ENCODE data around the gene COL5A1. TPM values are rescaled to one million over a fixed set of nuclear protein-coding genes. Genes with fewer than 3 reads are reported as not detected.

COL5A1 gene
- total and polyA plus RNA-seq, 2 experiments from 2014 or later = 2.5 to 13.1 TPM

DNA sequence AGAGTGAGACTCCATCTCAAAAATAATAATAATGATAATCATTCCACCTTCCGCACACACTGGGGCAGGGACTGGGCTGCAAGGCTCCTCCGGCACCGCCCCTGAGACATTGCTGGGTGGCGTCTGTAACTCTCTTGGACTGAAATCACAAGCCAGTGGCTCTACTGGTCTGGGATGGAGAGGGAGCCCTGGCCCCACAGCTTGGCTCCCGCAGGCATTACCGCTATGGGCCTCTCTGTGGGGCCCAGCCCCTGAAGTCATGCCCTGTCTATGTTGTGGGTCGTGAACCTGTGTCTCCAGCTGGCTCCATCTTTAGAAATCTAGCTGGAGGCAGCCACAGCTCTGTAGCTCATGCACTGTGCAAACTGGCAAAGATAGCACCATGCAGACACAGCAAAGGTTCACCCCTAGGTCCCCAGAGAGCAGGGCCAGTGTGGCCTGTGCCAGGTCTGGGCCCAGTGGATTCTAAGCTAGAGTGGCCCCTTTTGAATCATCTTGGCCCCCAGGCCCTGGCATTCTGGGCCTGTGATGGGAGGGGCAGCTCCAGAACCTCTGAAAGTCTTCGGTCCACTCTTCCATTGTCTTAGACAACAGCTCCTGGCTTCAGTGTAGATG, 36.1 kb upstream of the COL5A1 start (continued):
- TF ChIP-seq, protein P1, sequence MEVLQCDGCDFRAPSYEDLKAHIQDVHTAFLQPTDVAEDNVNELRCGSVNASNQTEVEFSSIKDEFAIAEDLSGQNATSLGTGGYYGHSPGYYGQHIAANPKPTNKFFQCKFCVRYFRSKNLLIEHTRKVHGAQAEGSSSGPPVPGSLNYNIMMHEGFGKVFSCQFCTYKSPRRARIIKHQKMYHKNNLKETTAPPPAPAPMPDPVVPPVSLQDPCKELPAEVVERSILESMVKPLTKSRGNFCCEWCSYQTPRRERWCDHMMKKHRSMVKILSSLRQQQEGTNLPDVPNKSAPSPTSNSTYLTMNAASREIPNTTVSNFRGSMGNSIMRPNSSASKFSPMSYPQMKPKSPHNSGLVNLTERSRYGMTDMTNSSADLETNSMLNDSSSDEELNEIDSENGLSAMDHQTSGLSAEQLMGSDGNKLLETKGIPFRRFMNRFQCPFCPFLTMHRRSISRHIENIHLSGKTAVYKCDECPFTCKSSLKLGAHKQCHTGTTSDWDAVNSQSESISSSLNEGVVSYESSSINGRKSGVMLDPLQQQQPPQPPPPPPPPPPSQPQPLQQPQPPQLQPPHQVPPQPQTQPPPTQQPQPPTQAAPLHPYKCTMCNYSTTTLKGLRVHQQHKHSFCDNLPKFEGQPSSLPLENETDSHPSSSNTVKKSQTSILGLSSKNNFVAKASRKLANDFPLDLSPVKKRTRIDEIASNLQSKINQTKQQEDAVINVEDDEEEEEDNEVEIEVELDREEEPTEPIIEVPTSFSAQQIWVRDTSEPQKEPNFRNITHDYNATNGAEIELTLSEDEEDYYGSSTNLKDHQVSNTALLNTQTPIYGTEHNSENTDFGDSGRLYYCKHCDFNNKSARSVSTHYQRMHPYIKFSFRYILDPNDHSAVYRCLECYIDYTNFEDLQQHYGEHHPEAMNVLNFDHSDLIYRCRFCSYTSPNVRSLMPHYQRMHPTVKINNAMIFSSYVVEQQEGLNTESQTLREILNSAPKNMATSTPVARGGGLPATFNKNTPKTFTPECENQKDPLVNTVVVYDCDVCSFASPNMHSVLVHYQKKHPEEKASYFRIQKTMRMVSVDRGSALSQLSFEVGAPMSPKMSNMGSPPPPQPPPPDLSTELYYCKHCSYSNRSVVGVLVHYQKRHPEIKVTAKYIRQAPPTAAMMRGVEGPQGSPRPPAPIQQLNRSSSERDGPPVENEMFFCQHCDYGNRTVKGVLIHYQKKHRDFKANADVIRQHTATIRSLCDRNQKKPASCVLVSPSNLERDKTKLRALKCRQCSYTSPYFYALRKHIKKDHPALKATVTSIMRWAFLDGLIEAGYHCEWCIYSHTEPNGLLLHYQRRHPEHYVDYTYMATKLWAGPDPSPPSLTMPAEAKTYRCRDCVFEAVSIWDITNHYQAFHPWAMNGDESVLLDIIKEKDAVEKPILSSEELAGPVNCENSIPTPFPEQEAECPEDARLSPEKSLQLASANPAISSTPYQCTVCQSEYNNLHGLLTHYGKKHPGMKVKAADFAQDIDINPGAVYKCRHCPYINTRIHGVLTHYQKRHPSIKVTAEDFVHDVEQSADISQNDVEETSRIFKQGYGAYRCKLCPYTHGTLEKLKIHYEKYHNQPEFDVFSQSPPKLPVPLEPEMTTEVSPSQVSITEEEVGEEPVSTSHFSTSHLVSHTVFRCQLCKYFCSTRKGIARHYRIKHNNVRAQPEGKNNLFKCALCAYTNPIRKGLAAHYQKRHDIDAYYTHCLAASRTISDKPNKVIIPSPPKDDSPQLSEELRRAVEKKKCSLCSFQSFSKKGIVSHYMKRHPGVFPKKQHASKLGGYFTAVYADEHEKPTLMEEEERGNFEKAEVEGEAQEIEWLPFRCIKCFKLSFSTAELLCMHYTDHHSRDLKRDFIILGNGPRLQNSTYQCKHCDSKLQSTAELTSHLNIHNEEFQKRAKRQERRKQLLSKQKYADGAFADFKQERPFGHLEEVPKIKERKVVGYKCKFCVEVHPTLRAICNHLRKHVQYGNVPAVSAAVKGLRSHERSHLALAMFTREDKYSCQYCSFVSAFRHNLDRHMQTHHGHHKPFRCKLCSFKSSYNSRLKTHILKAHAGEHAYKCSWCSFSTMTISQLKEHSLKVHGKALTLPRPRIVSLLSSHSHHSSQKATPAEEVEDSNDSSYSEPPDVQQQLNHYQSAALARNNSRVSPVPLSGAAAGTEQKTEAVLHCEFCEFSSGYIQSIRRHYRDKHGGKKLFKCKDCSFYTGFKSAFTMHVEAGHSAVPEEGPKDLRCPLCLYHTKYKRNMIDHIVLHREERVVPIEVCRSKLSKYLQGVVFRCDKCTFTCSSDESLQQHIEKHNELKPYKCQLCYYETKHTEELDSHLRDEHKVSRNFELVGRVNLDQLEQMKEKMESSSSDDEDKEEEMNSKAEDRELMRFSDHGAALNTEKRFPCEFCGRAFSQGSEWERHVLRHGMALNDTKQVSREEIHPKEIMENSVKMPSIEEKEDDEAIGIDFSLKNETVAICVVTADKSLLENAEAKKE (CRISPR knock-in tag; IDR thresholded peaks at IDR 0.05) = no peak
- no peak for TF ChIP-seq STAT1 (IDR thresholded peaks at IDR 0.05; ENCODE audit: unreplicated experiment)

- Mint-ChIP-seq H3K4me3 (no peak overlapping the region), H3K27ac (no peak overlapping the region), H3K4me1 (no peaks in the 10 kb centered on the region), H3K9me3 (no peaks in the 10 kb centered on the region), H3K27me3 (ENCODE audit: insufficient read depth, low read depth, poor library complexity) (peaks cover 2% of the 10 kb centered on the region), H3K36me3 (ENCODE audit: low read depth) (no peaks in the 10 kb centered on the region)
- Histone ChIP-seq H3K36me3 (ENCODE audit: insufficient read depth) (no peaks in the 10 kb centered on the region), H3K4me3 (no peak overlapping the region), H3K79me2 (replicated peaks; ENCODE audit: insufficient read depth) (no peaks in the 10 kb centered on the region), H3K4me2 (no peak overlapping the region), H4K20me1 (replicated peaks; ENCODE audit: insufficient read depth) (no peaks in the 10 kb centered on the region), H3K27ac (ENCODE audit: low read depth) (no peak overlapping the region), H2AFZ (no peak overlapping the region), H3F3A (replicated peaks; ENCODE audit: low read depth) (no peaks in the 10 kb centered on the region), H3K27me3 (ENCODE audit: insufficient read depth) (no peaks in the 10 kb centered on the region), H3K4me1 (ENCODE audit: insufficient read depth) (no peaks in the 10 kb centered on the region), H3K9me2 (ENCODE audit: insufficient read depth) (peaks cover 3% of the 10 kb centered on the region; the same call in 1 of the 2 replicates)
- ATAC-seq = no peak
- DNase-seq (ENCODE audit: low spot score) = no peak
- TF ChIP-seq POLR2AphosphoS5 (IDR thresholded peaks at IDR 0.05; ENCODE audit: low read depth) = no peak
- TF ChIP-seq, protein P2, sequence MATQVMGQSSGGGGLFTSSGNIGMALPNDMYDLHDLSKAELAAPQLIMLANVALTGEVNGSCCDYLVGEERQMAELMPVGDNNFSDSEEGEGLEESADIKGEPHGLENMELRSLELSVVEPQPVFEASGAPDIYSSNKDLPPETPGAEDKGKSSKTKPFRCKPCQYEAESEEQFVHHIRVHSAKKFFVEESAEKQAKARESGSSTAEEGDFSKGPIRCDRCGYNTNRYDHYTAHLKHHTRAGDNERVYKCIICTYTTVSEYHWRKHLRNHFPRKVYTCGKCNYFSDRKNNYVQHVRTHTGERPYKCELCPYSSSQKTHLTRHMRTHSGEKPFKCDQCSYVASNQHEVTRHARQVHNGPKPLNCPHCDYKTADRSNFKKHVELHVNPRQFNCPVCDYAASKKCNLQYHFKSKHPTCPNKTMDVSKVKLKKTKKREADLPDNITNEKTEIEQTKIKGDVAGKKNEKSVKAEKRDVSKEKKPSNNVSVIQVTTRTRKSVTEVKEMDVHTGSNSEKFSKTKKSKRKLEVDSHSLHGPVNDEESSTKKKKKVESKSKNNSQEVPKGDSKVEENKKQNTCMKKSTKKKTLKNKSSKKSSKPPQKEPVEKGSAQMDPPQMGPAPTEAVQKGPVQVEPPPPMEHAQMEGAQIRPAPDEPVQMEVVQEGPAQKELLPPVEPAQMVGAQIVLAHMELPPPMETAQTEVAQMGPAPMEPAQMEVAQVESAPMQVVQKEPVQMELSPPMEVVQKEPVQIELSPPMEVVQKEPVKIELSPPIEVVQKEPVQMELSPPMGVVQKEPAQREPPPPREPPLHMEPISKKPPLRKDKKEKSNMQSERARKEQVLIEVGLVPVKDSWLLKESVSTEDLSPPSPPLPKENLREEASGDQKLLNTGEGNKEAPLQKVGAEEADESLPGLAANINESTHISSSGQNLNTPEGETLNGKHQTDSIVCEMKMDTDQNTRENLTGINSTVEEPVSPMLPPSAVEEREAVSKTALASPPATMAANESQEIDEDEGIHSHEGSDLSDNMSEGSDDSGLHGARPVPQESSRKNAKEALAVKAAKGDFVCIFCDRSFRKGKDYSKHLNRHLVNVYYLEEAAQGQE (IDR thresholded peaks at IDR 0.05; ENCODE audit: unreplicated experiment) = no peak
- TF ChIP-seq CREB1 (CRISPR knock-in tag; IDR thresholded peaks at IDR 0.05; ENCODE audit: low read depth) = no peak
- TF ChIP-seq NANOG (IDR thresholded peaks at IDR 0.05; ENCODE audit: borderline replicate concordance) = no peak
- TF ChIP-seq ZNF114 (CRISPR knock-in tag; IDR thresholded peaks at IDR 0.05) = no peak
- no peak for TF ChIP-seq JUNB (IDR thresholded peaks at IDR 0.05; ENCODE audit: unreplicated experiment)
- no peak for TF ChIP-seq STAT1 (IDR thresholded peaks at IDR 0.05; ENCODE audit: unreplicated experiment)
- TF ChIP-seq, protein P3, sequence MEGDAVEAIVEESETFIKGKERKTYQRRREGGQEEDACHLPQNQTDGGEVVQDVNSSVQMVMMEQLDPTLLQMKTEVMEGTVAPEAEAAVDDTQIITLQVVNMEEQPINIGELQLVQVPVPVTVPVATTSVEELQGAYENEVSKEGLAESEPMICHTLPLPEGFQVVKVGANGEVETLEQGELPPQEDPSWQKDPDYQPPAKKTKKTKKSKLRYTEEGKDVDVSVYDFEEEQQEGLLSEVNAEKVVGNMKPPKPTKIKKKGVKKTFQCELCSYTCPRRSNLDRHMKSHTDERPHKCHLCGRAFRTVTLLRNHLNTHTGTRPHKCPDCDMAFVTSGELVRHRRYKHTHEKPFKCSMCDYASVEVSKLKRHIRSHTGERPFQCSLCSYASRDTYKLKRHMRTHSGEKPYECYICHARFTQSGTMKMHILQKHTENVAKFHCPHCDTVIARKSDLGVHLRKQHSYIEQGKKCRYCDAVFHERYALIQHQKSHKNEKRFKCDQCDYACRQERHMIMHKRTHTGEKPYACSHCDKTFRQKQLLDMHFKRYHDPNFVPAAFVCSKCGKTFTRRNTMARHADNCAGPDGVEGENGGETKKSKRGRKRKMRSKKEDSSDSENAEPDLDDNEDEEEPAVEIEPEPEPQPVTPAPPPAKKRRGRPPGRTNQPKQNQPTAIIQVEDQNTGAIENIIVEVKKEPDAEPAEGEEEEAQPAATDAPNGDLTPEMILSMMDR (conservative IDR thresholded peaks at IDR 0.05; ENCODE audit: low read depth in 2 of 2) = no peak
- TF ChIP-seq, protein P4, sequence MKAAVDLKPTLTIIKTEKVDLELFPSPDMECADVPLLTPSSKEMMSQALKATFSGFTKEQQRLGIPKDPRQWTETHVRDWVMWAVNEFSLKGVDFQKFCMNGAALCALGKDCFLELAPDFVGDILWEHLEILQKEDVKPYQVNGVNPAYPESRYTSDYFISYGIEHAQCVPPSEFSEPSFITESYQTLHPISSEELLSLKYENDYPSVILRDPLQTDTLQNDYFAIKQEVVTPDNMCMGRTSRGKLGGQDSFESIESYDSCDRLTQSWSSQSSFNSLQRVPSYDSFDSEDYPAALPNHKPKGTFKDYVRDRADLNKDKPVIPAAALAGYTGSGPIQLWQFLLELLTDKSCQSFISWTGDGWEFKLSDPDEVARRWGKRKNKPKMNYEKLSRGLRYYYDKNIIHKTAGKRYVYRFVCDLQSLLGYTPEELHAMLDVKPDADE (IDR thresholded peaks at IDR 0.05) = no peak
- TF ChIP-seq ZNF331 (CRISPR knock-in tag; IDR thresholded peaks at IDR 0.05; ENCODE audit: low read depth) = no peak
These were observed 35.6 kb upstream of the COL5A1 start for GRCh38 chr9:134605966-134606357.

All from GM23338 (cell line).